Measurements from ENCODE around the gene IRAK3. TPM values are rescaled to one million over a fixed set of nuclear protein-coding genes. Genes with fewer than 3 reads are reported as not detected.

The IRAK3 gene
- total RNA-seq, 6 donors from 2014 or later: 33.8 to 65.0 (median 39.7) TPM

DNA sequence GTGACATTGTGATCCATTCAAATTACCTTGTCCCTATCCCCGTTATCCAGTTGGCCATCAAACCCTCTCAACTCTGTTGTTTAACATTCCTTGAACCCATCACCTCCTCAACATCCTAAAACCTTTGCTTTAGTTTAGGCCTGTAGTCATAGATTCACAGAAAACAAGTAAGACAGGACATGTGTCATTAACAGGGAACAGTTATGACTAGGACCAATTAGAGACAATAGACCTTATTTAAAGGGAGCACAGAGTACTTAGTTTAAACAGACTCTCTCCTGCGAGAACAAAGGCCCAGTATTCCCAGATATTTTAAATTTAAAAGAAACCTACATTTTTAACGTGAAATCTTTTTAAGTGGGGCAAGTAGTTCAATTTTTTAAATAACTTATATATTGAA is 93.2 kb downstream of the IRAK3 start:
- no peak for DNase-seq
- TF ChIP-seq POLR2A (IDR thresholded peaks at IDR 0.05) (no peak), POLR2AphosphoS5 (IDR thresholded peaks at IDR 0.05) (no peak), EP300 (IDR thresholded peaks at IDR 0.05) (no peak)
- TF ChIP-seq, protein P1, sequence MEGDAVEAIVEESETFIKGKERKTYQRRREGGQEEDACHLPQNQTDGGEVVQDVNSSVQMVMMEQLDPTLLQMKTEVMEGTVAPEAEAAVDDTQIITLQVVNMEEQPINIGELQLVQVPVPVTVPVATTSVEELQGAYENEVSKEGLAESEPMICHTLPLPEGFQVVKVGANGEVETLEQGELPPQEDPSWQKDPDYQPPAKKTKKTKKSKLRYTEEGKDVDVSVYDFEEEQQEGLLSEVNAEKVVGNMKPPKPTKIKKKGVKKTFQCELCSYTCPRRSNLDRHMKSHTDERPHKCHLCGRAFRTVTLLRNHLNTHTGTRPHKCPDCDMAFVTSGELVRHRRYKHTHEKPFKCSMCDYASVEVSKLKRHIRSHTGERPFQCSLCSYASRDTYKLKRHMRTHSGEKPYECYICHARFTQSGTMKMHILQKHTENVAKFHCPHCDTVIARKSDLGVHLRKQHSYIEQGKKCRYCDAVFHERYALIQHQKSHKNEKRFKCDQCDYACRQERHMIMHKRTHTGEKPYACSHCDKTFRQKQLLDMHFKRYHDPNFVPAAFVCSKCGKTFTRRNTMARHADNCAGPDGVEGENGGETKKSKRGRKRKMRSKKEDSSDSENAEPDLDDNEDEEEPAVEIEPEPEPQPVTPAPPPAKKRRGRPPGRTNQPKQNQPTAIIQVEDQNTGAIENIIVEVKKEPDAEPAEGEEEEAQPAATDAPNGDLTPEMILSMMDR (IDR thresholded peaks at IDR 0.05): no peak
- Histone ChIP-seq H3K36me3 (no peaks in the 10 kb centered on the region), H3K9me3 (no peaks in the 10 kb centered on the region), H3K4me1 (peaks cover 0 to 4% (median 0%) of the 10 kb centered on the region in 4 donors), H3K27me3 (no peaks in the 10 kb centered on the region), H3K4me3 (no peak overlapping the region), H3K27ac (no peak overlapping the region)
- no peak for ATAC-seq (ENCODE audit: low FRiP score in 2 of 2)
- 89 to 90% methylated on average over 3 of the region's 3 CpGs for WGBS, 2 donors

DNA sequence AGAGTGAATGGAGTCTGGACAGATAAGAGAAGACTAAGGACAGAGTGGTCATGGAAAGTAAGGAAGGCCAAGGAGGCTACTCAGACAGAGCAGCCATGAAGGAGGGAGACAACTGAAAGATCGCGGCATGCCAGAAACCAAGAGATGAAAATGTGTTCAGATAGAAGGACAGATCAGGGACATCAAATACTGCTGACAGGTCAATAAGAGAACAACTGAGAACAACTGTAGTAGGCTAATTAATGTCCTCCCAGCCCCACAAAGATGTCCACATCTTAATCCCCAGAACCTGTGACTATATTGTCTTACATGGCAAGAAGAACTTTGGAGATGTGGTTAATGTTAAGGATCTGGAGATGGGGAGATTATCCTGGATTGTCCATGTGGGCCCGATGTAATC is 98.3 kb downstream of the IRAK3 start:
- no peak for DNase-seq

DNA sequence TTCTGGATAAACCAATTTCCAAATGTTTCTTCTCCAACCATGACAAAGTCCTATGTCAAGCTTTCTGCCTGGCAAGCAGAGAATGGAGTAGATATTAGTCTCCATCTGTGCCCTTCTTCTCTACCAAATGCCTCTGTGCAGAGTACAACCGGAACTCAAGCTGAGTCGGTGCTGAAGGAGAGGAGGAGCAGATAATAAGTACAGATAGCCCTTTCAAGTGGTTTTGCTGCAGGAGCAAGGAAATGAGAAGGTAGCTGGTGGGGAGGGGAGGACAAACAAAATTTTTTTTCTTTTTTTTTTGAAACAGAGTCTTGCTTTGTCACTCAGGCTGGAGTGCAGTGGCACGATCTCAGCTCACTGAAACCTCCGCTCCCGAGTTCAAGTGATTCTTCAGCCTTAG is 99.1 kb downstream of the IRAK3 start:
- Histone ChIP-seq H3K27ac (no peak overlapping the region), H3K27me3 (no peaks in the 10 kb centered on the region), H3K4me1 (no peaks in the 10 kb centered on the region), H3K36me3 (no peaks in the 10 kb centered on the region), H3K4me3 (no peak overlapping the region), H3K9me3 (no peaks in the 10 kb centered on the region)
- TF ChIP-seq EP300 (IDR thresholded peaks at IDR 0.05) (no peak), POLR2A (IDR thresholded peaks at IDR 0.05) (no peak)
- WGBS, 2 donors: 64 to 71% methylated on average over 5 of the region's 5 CpGs
- DNase-seq (no peak), ATAC-seq (ENCODE audit: low FRiP score in 2 of 2) (no peak)

More for the DNA sequence above, 98.3 kb downstream of the IRAK3 start:
- Histone ChIP-seq H3K4me1 (no peaks in the 10 kb centered on the region), H3K36me3 (no peaks in the 10 kb centered on the region), H3K9me3 (no peaks in the 10 kb centered on the region), H3K4me3 (no peak overlapping the region), H3K27me3 (no peaks in the 10 kb centered on the region), H3K27ac (no peak overlapping the region)
- TF ChIP-seq POLR2A (IDR thresholded peaks at IDR 0.05): no peak
- no peak for TF ChIP-seq POLR2AphosphoS5 (IDR thresholded peaks at IDR 0.05)
- TF ChIP-seq EP300 (IDR thresholded peaks at IDR 0.05): no peak
- TF ChIP-seq, protein P1 (IDR thresholded peaks at IDR 0.05): no peak
- 96 to 99% methylated on average over 3 of the region's 3 CpGs for WGBS, 2 donors
- ATAC-seq (ENCODE audit: low FRiP score in 2 of 2): no peak

DNA sequence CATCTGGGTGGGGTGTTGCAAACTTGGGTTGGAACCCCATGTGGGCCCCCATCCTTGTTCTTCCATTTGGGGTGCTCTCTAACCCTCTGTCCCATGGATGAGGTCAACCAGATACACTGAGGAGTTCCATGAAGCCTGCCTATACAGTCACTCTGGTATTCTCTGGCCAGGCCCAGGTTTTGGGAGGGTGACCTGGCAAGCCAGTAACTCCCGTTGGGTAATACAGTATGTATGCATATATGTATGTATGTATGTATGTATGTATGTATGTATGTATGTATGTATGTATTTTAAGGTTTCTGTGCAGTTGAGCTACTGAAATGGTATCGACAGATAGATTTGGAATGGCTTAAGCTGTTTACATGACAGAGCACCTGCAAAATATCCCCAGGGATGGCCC is 100.5 kb downstream of the IRAK3 start:
- TF ChIP-seq POLR2A (IDR thresholded peaks at IDR 0.05) (no peak), POLR2AphosphoS5 (IDR thresholded peaks at IDR 0.05) (no peak), EP300 (IDR thresholded peaks at IDR 0.05) (no peak)
- TF ChIP-seq, protein P1 (IDR thresholded peaks at IDR 0.05): no peak
- Histone ChIP-seq H3K4me3 (no peak overlapping the region), H3K27me3 (no peaks in the 10 kb centered on the region), H3K4me1 (no peaks in the 10 kb centered on the region), H3K27ac (no peak overlapping the region), H3K9me3 (no peaks in the 10 kb centered on the region), H3K36me3 (no peaks in the 10 kb centered on the region)
- 89 to 97% methylated on average over 2 of the region's 2 CpGs for WGBS, 2 donors
- no peak for DNase-seq
- no peak for ATAC-seq (ENCODE audit: low FRiP score in 2 of 2)

DNA sequence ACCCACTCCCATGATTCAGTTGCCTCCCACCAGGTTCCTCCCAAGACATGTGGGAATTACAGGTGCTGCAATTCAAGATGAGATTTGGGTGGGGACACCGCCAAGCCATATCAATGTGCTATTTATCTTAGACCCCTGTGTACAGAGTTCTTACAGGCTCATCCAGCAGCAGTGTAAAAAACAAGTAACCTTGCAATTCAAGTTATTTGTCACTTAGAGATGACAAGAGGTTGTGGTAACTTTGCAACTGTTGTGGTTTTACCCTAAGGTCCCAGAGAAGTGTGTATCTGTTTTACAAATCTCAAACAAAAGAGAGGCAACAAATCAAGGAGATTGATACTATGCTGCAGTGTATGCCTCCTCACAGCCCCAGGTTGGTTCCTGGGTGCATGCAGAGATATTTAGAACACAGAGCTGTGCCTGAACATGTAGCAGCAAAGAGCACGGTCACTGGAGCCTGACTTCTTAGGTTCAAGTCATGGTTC is 101.7 kb downstream of the IRAK3 start:
- 72 to 74% methylated on average over 2 of the region's 2 CpGs for WGBS, 2 donors
- no peaks in the 10 kb centered on the region for H3K9me3 ChIP-seq
- DNase-seq: no peak

DNA sequence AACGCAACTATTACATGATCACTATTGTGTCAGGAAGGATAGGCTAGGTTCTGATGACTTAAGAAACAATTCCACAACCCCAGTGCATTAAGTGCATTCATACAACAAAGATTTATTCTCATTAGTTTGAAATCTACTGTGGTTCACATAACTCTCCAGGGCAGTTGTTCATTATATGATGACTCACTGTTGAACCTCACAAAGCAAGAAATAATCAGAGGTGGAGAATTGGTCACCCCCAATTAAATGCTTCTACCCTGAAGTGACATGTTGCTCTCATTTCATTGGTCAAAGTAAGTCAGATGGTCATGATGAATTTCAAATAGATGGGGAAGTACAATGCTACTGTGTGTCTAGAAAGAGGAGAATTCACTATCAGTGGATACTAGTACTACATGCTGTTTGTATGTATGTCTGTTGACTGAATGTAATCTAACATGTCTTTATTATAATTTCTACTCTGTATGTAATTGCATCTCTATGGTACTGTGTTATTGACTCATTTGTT is 107.2 kb downstream of the IRAK3 start:
- Histone ChIP-seq H3K27ac (no peak overlapping the region), H3K27me3 (no peaks in the 10 kb centered on the region), H3K9me3 (no peaks in the 10 kb centered on the region), H3K36me3 (no peaks in the 10 kb centered on the region), H3K4me3 (no peak overlapping the region), H3K4me1 (peaks cover 0 to 1% (median 0%) of the 10 kb centered on the region in 4 donors)
- ATAC-seq (ENCODE audit: low FRiP score in 2 of 2): no peak
- TF ChIP-seq POLR2AphosphoS5 (IDR thresholded peaks at IDR 0.05): no peak
- WGBS, 2 donors: 88 to 95% methylated on average over 1 of the region's 1 CpG
- no peak for DNase-seq

More for the DNA sequence above, 101.7 kb downstream of the IRAK3 start:
- ATAC-seq (ENCODE audit: low FRiP score in 2 of 2): no peak
- Histone ChIP-seq H3K27me3 (no peaks in the 10 kb centered on the region), H3K27ac (no peak overlapping the region), H3K4me3 (no peak overlapping the region), H3K4me1 (no peaks in the 10 kb centered on the region), H3K36me3 (no peaks in the 10 kb centered on the region)
- TF ChIP-seq POLR2A (IDR thresholded peaks at IDR 0.05): no peak
